ENCODE data around the gene HES7. TPM values are rescaled to one million over a fixed set of nuclear protein-coding genes. Genes with fewer than 3 reads are reported as not detected.

Gene HES7
- total RNA-seq, 4 donors from 2014 or later, result not detected

GRCh38 chr17:8124350-8125153 lies 646 bp upstream of the HES7 start:
- 4 to 5% methylated on average over 24 of the region's 24 CpGs for WGBS, 2 donors
- TF ChIP-seq CTCF (IDR thresholded peaks at IDR 0.05), result no peak
- TF ChIP-seq POLR2A (IDR thresholded peaks at IDR 0.05), result no peak
- intact Hi-C loops (cut with DNase I; ENCODE audit: low total_unique reads), result no loop called here
- H3K4me3 ChIP-seq (ENCODE audit: low read depth, poor library complexity, severe bottlenecking), result no peak overlapping the region
- no peak for DNase-seq (ENCODE audit: low spot score in 2 of 2)

GRCh38 chr17:8122924-8123694 lies 797 bp downstream of the HES7 start:
- TF ChIP-seq CTCF (IDR thresholded peaks at IDR 0.05) (no peak), POLR2A (IDR thresholded peaks at IDR 0.05) (no peak)
- H3K4me3 ChIP-seq (ENCODE audit: low read depth, poor library complexity, severe bottlenecking), result no peak overlapping the region
- peak in 1 of 2 donors; percentile 93 for DNase-seq (ENCODE audit: low spot score in 2 of 2)
- WGBS, 2 donors, result 0 to 1% methylated on average over 45 to 55 of the region's 55 CpGs
- intact Hi-C loops (cut with DNase I; ENCODE audit: low total_unique reads), result no loop called here

- intact Hi-C loops (cut with DNase I; ENCODE audit: low total_unique reads), result no loop called here
- TF ChIP-seq CTCF (IDR thresholded peaks at IDR 0.05), result no peak
- peak overlapping the region; percentile 38 for H3K4me3 ChIP-seq (ENCODE audit: low read depth, poor library complexity, severe bottlenecking)
- peak in 1 of 2 donors; percentile 89 for DNase-seq (ENCODE audit: low spot score in 2 of 2)
- WGBS, 2 donors, result 0 to 1% methylated on average over 29 of the region's 29 CpGs
Observed at GRCh38 chr17:8122422-8122923, 1.4 kb downstream of the HES7 start.

GRCh38 chr17:8121681-8122421 lies 2.1 kb downstream of the HES7 start:
- H3K4me3 ChIP-seq (ENCODE audit: low read depth, poor library complexity, severe bottlenecking), result peak overlapping the region; percentile 38
- intact Hi-C loops (cut with DNase I; ENCODE audit: low total_unique reads), result no loop called here
- WGBS, 2 donors, result 0 to 1% methylated on average over 45 to 74 of the region's 76 CpGs
- peak in 1 of 2 donors; percentile 91 for DNase-seq (ENCODE audit: low spot score in 2 of 2)
- TF ChIP-seq POLR2A (IDR thresholded peaks at IDR 0.05), result no peak
- TF ChIP-seq CTCF (IDR thresholded peaks at IDR 0.05), result no peak

GRCh38 chr17:8121407-8121680 lies 2.6 kb downstream of the HES7 start:
- intact Hi-C loops (cut with DNase I; ENCODE audit: low total_unique reads), result no loop called here
- DNase-seq (ENCODE audit: low spot score in 2 of 2), result no peak
- H3K4me3 ChIP-seq (ENCODE audit: low read depth, poor library complexity, severe bottlenecking), result peak overlapping the region; percentile 38
- TF ChIP-seq POLR2A (IDR thresholded peaks at IDR 0.05), result no peak
- no peak for TF ChIP-seq CTCF (IDR thresholded peaks at IDR 0.05)
- WGBS, 2 donors, result 0 to 1% methylated on average over 12 to 16 of the region's 25 CpGs

Data from lower leg skin (tissue), 4 donors.